SU-DHL-6 (cell line): Measurements from ENCODE around the gene TNIP1.

Source experiments
- H2AFZ ChIP-seq: fragments of 200-600 bp; sonication (generic); 2 replicates; pipeline ENCODE4 v1.6.1; 2014; ENCODE audit warnings: low read depth, mild to moderate bottlenecking, moderate library complexity, mixed read lengths, antibody characterized with exemption, low read length; ENCODE audit not compliant: severe bottlenecking
- H3F3A ChIP-seq: fragments of 200-600 bp; shearing (Covaris generic); 2 replicates; pipeline ENCODE4 v1.6.0; 2016; ENCODE audit warnings: antibody characterized with exemption, mild to moderate bottlenecking; ENCODE audit not compliant: insufficient read depth
- H3K27ac ChIP-seq: fragments of 200-600 bp; sonication (generic); 2 replicates; pipeline ENCODE4 v1.5.1; 2016; ENCODE audit warnings: low read depth, mild to moderate bottlenecking, low read length, moderate library complexity, mixed read lengths
- H3K27me3 ChIP-seq: fragments of 200-600 bp; sonication (generic), shearing (Covaris generic); 2 replicates; pipeline ENCODE4 v1.6.0; 2014; ENCODE audit warnings: mild to moderate bottlenecking, low read length
- H3K36me3 ChIP-seq: fragments of 200-600 bp; sonication (generic); 2 replicates; pipeline ENCODE4 v1.6.1; 2014; ENCODE audit warnings: mild to moderate bottlenecking, low read length, mixed read lengths
- H3K4me2 ChIP-seq: fragments of 300-600, 200-600 bp; shearing (Covaris generic), sonication (generic); 2 replicates; pipeline ENCODE4 v1.6.0; 2014; ENCODE audit warnings: low read length, low read depth, mild to moderate bottlenecking; ENCODE audit not compliant: poor library complexity, severe bottlenecking
- H3K4me3 ChIP-seq: fragments of 200-600 bp; sonication (generic); 2 replicates; pipeline ENCODE4 v1.5.1; 2014; ENCODE audit warnings: antibody characterized with exemption, low read length, mild to moderate bottlenecking, mixed read lengths; ENCODE audit not compliant: insufficient read depth, poor library complexity, severe bottlenecking
- H3K79me2 ChIP-seq: fragments of 200-600 bp; sonication (generic); 2 replicates; pipeline ENCODE4 v1.6.1; 2014; ENCODE audit warnings: mild to moderate bottlenecking, low read length, moderate library complexity; ENCODE audit not compliant: insufficient read depth
- H3K9ac ChIP-seq: fragments of 200-600 bp; sonication (generic); 2 replicates; pipeline ENCODE4 v1.7.0; 2014; ENCODE audit warnings: mild to moderate bottlenecking, low read length
- H3K9me2 ChIP-seq: fragments of 200-600 bp; sonication (generic); replicated peaks from 2 replicates; pipeline ENCODE4 v1.6.1; 2014; ENCODE audit warnings: low read length; ENCODE audit not compliant: insufficient read depth
- H3K9me3 ChIP-seq: fragments of 200-600 bp; sonication (generic); 2 replicates; pipeline ENCODE4 v1.6.1; 2014; ENCODE audit warnings: low read length, mixed read lengths; ENCODE audit not compliant: insufficient read depth
- H4K20me1 ChIP-seq: fragments of 200-600 bp; sonication (generic); 2 replicates; pipeline ENCODE4 v1.6.1; 2014; ENCODE audit warnings: low read depth, mild to moderate bottlenecking, antibody characterized with exemption, low read length, moderate library complexity, mixed read lengths
- CTCF ChIP-seq: fragments of 200-600 bp; sonication (generic); IDR thresholded peaks from one replicate; pipeline ENCODE4 v1.5.1; 2017; ENCODE audit warnings: antibody characterized with exemption, mild to moderate bottlenecking, low read length, moderate library complexity; ENCODE audit not compliant: insufficient read depth, poor library complexity, severe bottlenecking
- EZH2phosphoT487 ChIP-seq: fragments of 200-600 bp; sonication (generic), shearing (Covaris generic); conservative IDR thresholded peaks from 2 replicates; pipeline ENCODE4 v1.6.1; 2018; ENCODE audit warnings: mild to moderate bottlenecking, antibody characterized with exemption, low read length, moderate library complexity, mixed read lengths

TNIP1 gene

GRCh38 chr5:151121095-151121494 lies 40.3 kb upstream of the TNIP1 start:
- Histone ChIP-seq H3K79me2 (no peaks in the 10 kb centered on the region), H3K36me3 (no peaks in the 10 kb centered on the region), H3K9me2 (no peaks in the 10 kb centered on the region), H3K27me3 (no peaks in the 10 kb centered on the region), H3K9me3 (no peaks in the 10 kb centered on the region), H3K9ac (no peak overlapping the region), H3K27ac (no peak overlapping the region), H2AFZ (no peak overlapping the region), H3K4me2 (no peak overlapping the region), H4K20me1 (no peaks in the 10 kb centered on the region), H3F3A (peaks cover 15% of the 10 kb centered on the region), H3K4me3 (no peak overlapping the region)
- TF ChIP-seq EZH2phosphoT487 (no peak), CTCF (no peak)

GRCh38 chr5:151118913-151119575 lies 38.2 kb upstream of the TNIP1 start:
- H3K27me3 ChIP-seq, result no peaks in the 10 kb centered on the region
- TF ChIP-seq EZH2phosphoT487, result no peak
- no peak overlapping the region for H3K27ac ChIP-seq
- no peaks in the 10 kb centered on the region for H3K9me2 ChIP-seq
- no peak overlapping the region for H3K4me3 ChIP-seq
- no peak overlapping the region for H3K4me2 ChIP-seq
- H4K20me1 ChIP-seq, result no peaks in the 10 kb centered on the region
- H2AFZ ChIP-seq, result no peak overlapping the region
- H3K79me2 ChIP-seq, result no peaks in the 10 kb centered on the region
- H3K9me3 ChIP-seq, result no peaks in the 10 kb centered on the region
- no peak overlapping the region for H3K9ac ChIP-seq
- no peaks in the 10 kb centered on the region for H3K36me3 ChIP-seq
- H3F3A ChIP-seq, result 0 out of 2 replicates have a peak, but pooled peaks cover 6% of the 10 kb centered on the region

- Histone ChIP-seq H2AFZ (no peak overlapping the region), H3K27me3 (no peaks in the 10 kb centered on the region), H3K9ac (no peak overlapping the region), H3K9me3 (no peaks in the 10 kb centered on the region), H4K20me1 (no peaks in the 10 kb centered on the region), H3K79me2 (no peaks in the 10 kb centered on the region), H3K36me3 (no peaks in the 10 kb centered on the region), H3K27ac (no peak overlapping the region), H3K4me3 (no peak overlapping the region), H3K9me2 (no peaks in the 10 kb centered on the region), H3F3A (0 out of 2 replicates have a peak, but pooled peaks cover 6% of the 10 kb centered on the region), H3K4me2 (no peak overlapping the region)
- TF ChIP-seq EZH2phosphoT487, result no peak
- peak; percentile 89 for TF ChIP-seq CTCF
These were observed 34.6 kb upstream of the TNIP1 start for GRCh38 chr5:151115272-151115905.

GRCh38 chr5:151113651-151114050 lies 32.8 kb upstream of the TNIP1 start:
- Histone ChIP-seq H3K36me3 (no peaks in the 10 kb centered on the region), H3K9me2 (no peaks in the 10 kb centered on the region)
- no peak for TF ChIP-seq CTCF

More at GRCh38 chr5:151113651-151114050, 32.8 kb upstream of the TNIP1 start:
- Histone ChIP-seq H3K79me2 (no peaks in the 10 kb centered on the region), H3K9ac (no peak overlapping the region), H3F3A (0 out of 2 replicates have a peak, but pooled peaks cover 6% of the 10 kb centered on the region), H3K4me3 (no peak overlapping the region), H3K4me2 (no peak overlapping the region), H2AFZ (no peak overlapping the region), H3K9me3 (no peaks in the 10 kb centered on the region), H3K27me3 (no peaks in the 10 kb centered on the region), H4K20me1 (no peaks in the 10 kb centered on the region), H3K27ac (no peak overlapping the region)
